Type B pancreatic cell (in vitro differentiated cells): ENCODE measurements around the gene DMRT1. TPM values are rescaled to one million over a fixed set of nuclear protein-coding genes. Genes with fewer than 3 reads are reported as not detected.

Source experiments
- DNase-seq: peaks from one replicate; pipeline ENCODE4 v3.0.0; 2021; ENCODE audit warnings: mixed read lengths; ENCODE audit not compliant: unreplicated experiment; ENCODE audit errors: extremely low spot score
- H3K27ac Mint-ChIP-seq: 2 replicates; pipeline ENCODE4 v1.8.0; 2021; ENCODE audit warnings: mild to moderate bottlenecking, mixed read lengths
- H3K27me3 Mint-ChIP-seq: 2 replicates; pipeline ENCODE4 v1.8.0; 2021; ENCODE audit warnings: mixed read lengths
- H3K36me3 Mint-ChIP-seq: 2 replicates; pipeline ENCODE4 v1.8.0; 2021; ENCODE audit warnings: mixed read lengths
- H3K4me1 Mint-ChIP-seq: one replicate; pipeline ENCODE4 v1.8.0; 2021; ENCODE audit warnings: mixed read lengths; ENCODE audit not compliant: unreplicated experiment
- H3K4me3 Mint-ChIP-seq: 2 replicates; pipeline ENCODE4 v1.8.0; 2021; ENCODE audit warnings: mild to moderate bottlenecking, mixed read lengths
- H3K9me3 Mint-ChIP-seq: 2 replicates; pipeline ENCODE4 v1.8.0; 2021; ENCODE audit warnings: mixed read lengths
- total RNA-seq: library from RNA; stranded (reverse); gene quantifications from 2 replicates; pipeline ENCODE4 v1.2.1, GENCODE V29; 2021; ENCODE audit warnings: low replicate concordance
- TF ChIP-seq, protein P1 (sequence below): fragments of 200-600 bp; sonication (generic); conservative IDR thresholded peaks from 2 replicates; pipeline ENCODE4 v1.5.0; 2021; ENCODE audit warnings: antibody characterized with exemption, mild to moderate bottlenecking

The DMRT1 gene
- total RNA-seq, 1 donor from 2014 or later = not detected

DNA sequence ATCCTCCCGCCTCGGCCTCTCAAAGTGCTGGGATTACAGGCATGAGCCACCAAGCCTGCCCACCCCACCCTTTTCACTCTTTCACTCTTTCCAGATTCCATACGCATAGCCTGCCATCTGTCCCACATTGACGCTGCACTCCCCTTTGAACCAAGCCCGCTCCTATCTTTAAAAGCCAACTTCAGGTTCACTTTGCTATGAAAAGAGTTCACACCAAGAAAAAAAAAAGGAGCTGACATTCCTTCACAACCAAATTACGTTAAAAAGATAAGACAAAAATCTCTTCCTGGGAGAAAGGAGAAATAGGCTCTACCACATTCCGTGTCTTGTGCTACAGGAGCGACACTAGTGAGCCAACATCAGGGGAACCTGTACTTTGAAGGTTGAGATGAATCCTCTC lies 41.5 kb downstream of the DMRT1 start:
- Mint-ChIP-seq H3K4me1 (no peaks in the 10 kb centered on the region), H3K4me3 (no peak overlapping the region), H3K36me3 (no peaks in the 10 kb centered on the region), H3K9me3 (no peaks in the 10 kb centered on the region), H3K27me3 (peaks cover 33% of the 10 kb centered on the region), H3K27ac (no peak overlapping the region)
- TF ChIP-seq, protein P1, sequence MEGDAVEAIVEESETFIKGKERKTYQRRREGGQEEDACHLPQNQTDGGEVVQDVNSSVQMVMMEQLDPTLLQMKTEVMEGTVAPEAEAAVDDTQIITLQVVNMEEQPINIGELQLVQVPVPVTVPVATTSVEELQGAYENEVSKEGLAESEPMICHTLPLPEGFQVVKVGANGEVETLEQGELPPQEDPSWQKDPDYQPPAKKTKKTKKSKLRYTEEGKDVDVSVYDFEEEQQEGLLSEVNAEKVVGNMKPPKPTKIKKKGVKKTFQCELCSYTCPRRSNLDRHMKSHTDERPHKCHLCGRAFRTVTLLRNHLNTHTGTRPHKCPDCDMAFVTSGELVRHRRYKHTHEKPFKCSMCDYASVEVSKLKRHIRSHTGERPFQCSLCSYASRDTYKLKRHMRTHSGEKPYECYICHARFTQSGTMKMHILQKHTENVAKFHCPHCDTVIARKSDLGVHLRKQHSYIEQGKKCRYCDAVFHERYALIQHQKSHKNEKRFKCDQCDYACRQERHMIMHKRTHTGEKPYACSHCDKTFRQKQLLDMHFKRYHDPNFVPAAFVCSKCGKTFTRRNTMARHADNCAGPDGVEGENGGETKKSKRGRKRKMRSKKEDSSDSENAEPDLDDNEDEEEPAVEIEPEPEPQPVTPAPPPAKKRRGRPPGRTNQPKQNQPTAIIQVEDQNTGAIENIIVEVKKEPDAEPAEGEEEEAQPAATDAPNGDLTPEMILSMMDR = no peak
- DNase-seq = no peak

GRCh38 chr9:886886-887285 lies 45.4 kb downstream of the DMRT1 start:
- DNase-seq = no peak
- Mint-ChIP-seq H3K27me3 (peaks cover 28% of the 10 kb centered on the region), H3K4me3 (no peak overlapping the region), H3K4me1 (no peaks in the 10 kb centered on the region), H3K36me3 (no peaks in the 10 kb centered on the region), H3K27ac (no peak overlapping the region), H3K9me3 (no peaks in the 10 kb centered on the region)
- TF ChIP-seq, protein P1 = no peak

DNA sequence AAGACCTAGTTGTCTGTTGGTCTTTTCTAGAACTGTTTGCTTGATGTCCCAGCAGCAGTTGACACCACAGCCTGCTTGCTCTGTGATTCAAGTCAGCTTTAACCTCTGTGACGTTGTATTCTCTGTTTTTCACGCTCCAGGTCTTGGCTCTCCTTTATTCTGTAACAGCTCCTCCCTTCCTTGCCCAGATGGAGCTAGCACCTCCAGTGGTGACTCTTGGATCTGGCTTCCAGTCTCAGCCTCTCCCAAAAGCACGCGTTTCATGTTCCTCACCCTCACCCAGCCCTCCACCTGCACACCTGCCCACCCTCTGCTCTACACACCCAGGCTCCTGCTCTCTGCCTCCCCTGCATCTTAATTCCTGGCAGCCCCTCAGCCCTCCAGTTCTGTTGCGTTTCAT lies 50.6 kb downstream of the DMRT1 start:
- Mint-ChIP-seq H3K9me3 (no peaks in the 10 kb centered on the region), H3K4me1 (peaks cover 7% of the 10 kb centered on the region), H3K4me3 (no peak overlapping the region), H3K27me3 (peaks cover 25% of the 10 kb centered on the region), H3K36me3 (no peaks in the 10 kb centered on the region), H3K27ac (no peak overlapping the region)
- no peak for DNase-seq
- TF ChIP-seq, protein P1 = peak; percentile 21

DNA sequence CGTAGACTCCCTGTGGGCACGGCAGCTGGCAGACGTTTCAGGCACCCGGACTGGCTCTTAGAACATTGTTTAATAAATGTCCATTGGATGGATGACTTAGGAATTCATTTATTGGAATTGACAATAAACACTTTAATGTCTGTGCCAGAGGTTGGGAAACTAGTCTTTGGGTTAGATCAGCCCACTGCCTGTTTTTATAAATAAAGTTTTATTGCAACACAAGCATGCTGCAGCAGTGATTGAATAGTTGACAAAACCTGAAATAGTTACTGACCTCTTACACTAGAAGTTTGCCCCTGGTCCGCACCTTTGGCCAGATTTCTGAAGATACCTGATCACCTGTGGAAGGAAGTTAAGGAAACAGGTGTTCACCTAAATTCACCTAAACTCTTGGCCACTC lies 51.6 kb downstream of the DMRT1 start:
- Mint-ChIP-seq H3K9me3 (no peaks in the 10 kb centered on the region), H3K36me3 (no peaks in the 10 kb centered on the region), H3K27me3 (peaks cover 27% of the 10 kb centered on the region), H3K27ac (no peak overlapping the region), H3K4me3 (no peak overlapping the region), H3K4me1 (peaks cover 7% of the 10 kb centered on the region)
- TF ChIP-seq, protein P1 = no peak
- no peak for DNase-seq

- H3K36me3 Mint-ChIP-seq = no peaks in the 10 kb centered on the region
- peak overlapping the region; percentile 22 for H3K27ac Mint-ChIP-seq
- TF ChIP-seq, protein P1 = peak; percentile 92
- no peak for DNase-seq
- H3K27me3 Mint-ChIP-seq = peaks cover 31% of the 10 kb centered on the region
- H3K4me3 Mint-ChIP-seq = peak overlapping the region; percentile 23
- no peaks in the 10 kb centered on the region for H3K9me3 Mint-ChIP-seq
- H3K4me1 Mint-ChIP-seq = peaks cover 7% of the 10 kb centered on the region
Observed at GRCh38 chr9:893843-894420, 52.4 kb downstream of the DMRT1 start.
